Glomerular visceral epithelial cell (primary cell): ENCODE results near the gene ADGRB2.

Experiments used
- DNase-seq: peaks from one replicate; pipeline ENCODE4 v3.0.0-alpha.2; 2016; ENCODE audit errors: extremely low spot score

Gene ADGRB2

GRCh38 chr1:31702836-31703404 lies 61.2 kb downstream of the ADGRB2 start:
- no peak for DNase-seq

GRCh38 chr1:31701091-31701736 lies 62.9 kb downstream of the ADGRB2 start:
- DNase-seq: peak; percentile 98

GRCh38 chr1:31700468-31701090 lies 63.6 kb downstream of the ADGRB2 start:
- no peak for DNase-seq

GRCh38 chr1:31699341-31699891 lies 64.7 kb downstream of the ADGRB2 start:
- no peak for DNase-seq

- no peak for DNase-seq
Observed at GRCh38 chr1:31697369-31697984, 66.7 kb downstream of the ADGRB2 start.

- no peak for DNase-seq
Observed at GRCh38 chr1:31696242-31696641, 67.9 kb downstream of the ADGRB2 start.

GRCh38 chr1:31695327-31695726 lies 68.8 kb downstream of the ADGRB2 start:
- no peak for DNase-seq

GRCh38 chr1:31694964-31695313 lies 69.2 kb downstream of the ADGRB2 start:
- no peak for DNase-seq

- DNase-seq: no peak
Observed at GRCh38 chr1:31694069-31694963, 69.8 kb downstream of the ADGRB2 start.

GRCh38 chr1:31693231-31693630 lies 70.9 kb downstream of the ADGRB2 start:
- no peak for DNase-seq

- no peak for DNase-seq
Observed at GRCh38 chr1:31691951-31692350, 72.2 kb downstream of the ADGRB2 start.

GRCh38 chr1:31691446-31691845 lies 72.7 kb downstream of the ADGRB2 start:
- DNase-seq: no peak

- DNase-seq: no peak
Observed at GRCh38 chr1:31690921-31691320, 73.2 kb downstream of the ADGRB2 start.

- DNase-seq: peak; percentile 92
Observed at GRCh38 chr1:31689854-31690253, 74.3 kb downstream of the ADGRB2 start.

- DNase-seq: no peak
Observed at GRCh38 chr1:31689379-31689778, 74.8 kb downstream of the ADGRB2 start.

- DNase-seq: no peak
Observed at GRCh38 chr1:31688233-31688918, 75.8 kb downstream of the ADGRB2 start.

- DNase-seq: no peak
Observed at GRCh38 chr1:31687601-31688000, 76.5 kb downstream of the ADGRB2 start.

- DNase-seq: no peak
Observed at GRCh38 chr1:31685795-31686194, 78.3 kb downstream of the ADGRB2 start.

- no peak for DNase-seq
Observed at GRCh38 chr1:31683997-31684396, 80.1 kb downstream of the ADGRB2 start.

- DNase-seq: no peak
Observed at GRCh38 chr1:31681415-31681814, 82.7 kb downstream of the ADGRB2 start.

- DNase-seq: no peak
Observed at GRCh38 chr1:31679676-31680230, 84.4 kb downstream of the ADGRB2 start.
